Stimulated activated CD8-positive, alpha-beta memory T cell treated with anti-CD3 and anti-CD28 coated beads, Interleukin-15, amount 100 ng/mL, for 24 hours (primary cell): ENCODE measurements around the gene PPP3CB.
A peak's percentile ranks its signal among the peaks of the same experiment; 100 is the strongest.
"Not testable (repeated sequence)": the region's sequence is repeated elsewhere in the genome, so short reads cannot be mapped to it uniquely, and the experiment has no call there.

Experiments
- DNase-seq: peaks from one replicate; pipeline ENCODE4 v3.0.0-alpha.2; 2020; ENCODE audit warnings: low read depth

The PPP3CB gene

GRCh38 chr10:73414230-73414945 lies 81.4 kb downstream of the PPP3CB start:
- no peak for DNase-seq

GRCh38 chr10:73413528-73414229 lies 82.1 kb downstream of the PPP3CB start, which contains the start of gene ANXA7:
TSS of gene ANXA7 (minus strand) at chr10:73414058. CDS start at chr10:73400856, 13,202 bp downstream.
- peak; percentile 88 for DNase-seq

GRCh38 chr10:73413108-73413527 lies 82.7 kb downstream of the PPP3CB start:
- no peak for DNase-seq

- DNase-seq, result no peak
Measured at GRCh38 chr10:73410897-73411296, 84.9 kb downstream of the PPP3CB start.

GRCh38 chr10:73408978-73409521 lies 86.8 kb downstream of the PPP3CB start:
- no peak for DNase-seq

GRCh38 chr10:73408061-73408460 lies 87.8 kb downstream of the PPP3CB start:
- no peak for DNase-seq

- DNase-seq, result no peak
Measured at GRCh38 chr10:73407495-73407894, 88.3 kb downstream of the PPP3CB start.

- DNase-seq, result no peak
Measured at GRCh38 chr10:73406846-73407245, 89.0 kb downstream of the PPP3CB start.

GRCh38 chr10:73405556-73405955 lies 90.3 kb downstream of the PPP3CB start:
- DNase-seq, result no peak

GRCh38 chr10:73404690-73405089 lies 91.1 kb downstream of the PPP3CB start:
- no peak for DNase-seq

- DNase-seq, result no peak
Measured at GRCh38 chr10:73401636-73402035, 94.2 kb downstream of the PPP3CB start.

GRCh38 chr10:73399063-73399462 lies 96.8 kb downstream of the PPP3CB start:
- DNase-seq, result no peak

GRCh38 chr10:73398024-73398423 lies 97.8 kb downstream of the PPP3CB start:
- DNase-seq, result no peak

GRCh38 chr10:73394325-73394724 lies 101.5 kb downstream of the PPP3CB start:
- not testable (repeated sequence) for DNase-seq

- no peak for DNase-seq
Measured at GRCh38 chr10:73388228-73388627, 107.6 kb downstream of the PPP3CB start.

GRCh38 chr10:73386583-73386982 lies 109.2 kb downstream of the PPP3CB start:
- DNase-seq, result no peak
